ENCODE data around the gene HLA-DOA. TPM values are rescaled to one million over a fixed set of nuclear protein-coding genes. Genes with fewer than 3 reads are reported as not detected.

HLA-DOA gene
- 4.8 to 6.1 TPM (median 5.8 TPM) in 3 replicates for total RNA-seq

GRCh38 chr6:33008944-33009861 is at the start of gene HLA-DOA:
Gene HLA-DOA (minus strand): TSS chr6:33009591.
- DNase-seq (ENCODE audit: low spot score in 2 of 2, unreplicated experiment in 2 of 2) = no peak
- peaks cover 9% of the 10 kb centered on the region for H3K4me1 Mint-ChIP-seq
- TF ChIP-seq, protein P1, sequence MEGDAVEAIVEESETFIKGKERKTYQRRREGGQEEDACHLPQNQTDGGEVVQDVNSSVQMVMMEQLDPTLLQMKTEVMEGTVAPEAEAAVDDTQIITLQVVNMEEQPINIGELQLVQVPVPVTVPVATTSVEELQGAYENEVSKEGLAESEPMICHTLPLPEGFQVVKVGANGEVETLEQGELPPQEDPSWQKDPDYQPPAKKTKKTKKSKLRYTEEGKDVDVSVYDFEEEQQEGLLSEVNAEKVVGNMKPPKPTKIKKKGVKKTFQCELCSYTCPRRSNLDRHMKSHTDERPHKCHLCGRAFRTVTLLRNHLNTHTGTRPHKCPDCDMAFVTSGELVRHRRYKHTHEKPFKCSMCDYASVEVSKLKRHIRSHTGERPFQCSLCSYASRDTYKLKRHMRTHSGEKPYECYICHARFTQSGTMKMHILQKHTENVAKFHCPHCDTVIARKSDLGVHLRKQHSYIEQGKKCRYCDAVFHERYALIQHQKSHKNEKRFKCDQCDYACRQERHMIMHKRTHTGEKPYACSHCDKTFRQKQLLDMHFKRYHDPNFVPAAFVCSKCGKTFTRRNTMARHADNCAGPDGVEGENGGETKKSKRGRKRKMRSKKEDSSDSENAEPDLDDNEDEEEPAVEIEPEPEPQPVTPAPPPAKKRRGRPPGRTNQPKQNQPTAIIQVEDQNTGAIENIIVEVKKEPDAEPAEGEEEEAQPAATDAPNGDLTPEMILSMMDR (IDR thresholded peaks at IDR 0.05; ENCODE audit: unreplicated experiment) = no peak
- peaks cover 44% of the 10 kb centered on the region for H3K27me3 Mint-ChIP-seq (ENCODE audit: low read depth)
- H3K36me3 Mint-ChIP-seq = no peaks in the 10 kb centered on the region
- peak within 1 kb of the TSS; percentile 73 for H3K4me3 Mint-ChIP-seq
- H3K27ac Mint-ChIP-seq = no peak within 1 kb of the TSS
- no peaks in the 10 kb centered on the region for H3K9me3 Mint-ChIP-seq

GRCh38 chr6:33057222-33058150 is 48.1 kb upstream of the HLA-DOA start:
- H3K36me3 Mint-ChIP-seq = no peaks in the 10 kb centered on the region
- peaks cover 20% of the 10 kb centered on the region for H3K9me3 Mint-ChIP-seq
- H3K27ac Mint-ChIP-seq = no peak overlapping the region
- H3K4me1 Mint-ChIP-seq = no peaks in the 10 kb centered on the region
- peaks cover 41% of the 10 kb centered on the region for H3K27me3 Mint-ChIP-seq (ENCODE audit: low read depth)
- TF ChIP-seq, protein P1 (IDR thresholded peaks at IDR 0.05; ENCODE audit: unreplicated experiment) = no peak
- no peak overlapping the region for H3K4me3 Mint-ChIP-seq
- no peak for DNase-seq (ENCODE audit: low spot score in 2 of 2, unreplicated experiment in 2 of 2)

DNA sequence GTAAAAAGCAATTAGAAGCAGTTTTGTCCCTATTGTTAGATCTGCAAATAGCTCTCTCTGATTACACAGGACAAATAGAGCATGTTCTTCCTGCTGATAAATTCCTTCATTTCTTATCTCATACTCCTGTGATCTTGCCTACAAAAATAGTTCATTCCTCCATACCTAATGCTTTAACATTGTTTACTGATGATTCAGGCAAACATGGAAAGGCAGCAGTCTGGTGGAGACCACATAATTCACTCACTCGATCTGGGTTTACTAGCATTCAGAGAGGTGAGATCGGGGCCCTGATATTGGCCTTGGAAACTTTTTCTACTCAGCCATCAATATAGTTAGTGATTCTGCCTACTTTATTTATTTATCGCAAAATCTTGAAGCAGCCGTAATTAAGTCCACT is 43.8 kb upstream of the HLA-DOA start:
- Mint-ChIP-seq H3K4me3 (no peak overlapping the region), H3K4me1 (no peaks in the 10 kb centered on the region), H3K36me3 (no peaks in the 10 kb centered on the region), H3K27me3 (ENCODE audit: low read depth) (peaks cover 51% of the 10 kb centered on the region), H3K27ac (no peak overlapping the region), H3K9me3 (peaks cover 20% of the 10 kb centered on the region)
- no peak for DNase-seq (ENCODE audit: low spot score in 2 of 2, unreplicated experiment in 2 of 2)
- TF ChIP-seq, protein P1 (IDR thresholded peaks at IDR 0.05; ENCODE audit: unreplicated experiment) = no peak

DNA sequence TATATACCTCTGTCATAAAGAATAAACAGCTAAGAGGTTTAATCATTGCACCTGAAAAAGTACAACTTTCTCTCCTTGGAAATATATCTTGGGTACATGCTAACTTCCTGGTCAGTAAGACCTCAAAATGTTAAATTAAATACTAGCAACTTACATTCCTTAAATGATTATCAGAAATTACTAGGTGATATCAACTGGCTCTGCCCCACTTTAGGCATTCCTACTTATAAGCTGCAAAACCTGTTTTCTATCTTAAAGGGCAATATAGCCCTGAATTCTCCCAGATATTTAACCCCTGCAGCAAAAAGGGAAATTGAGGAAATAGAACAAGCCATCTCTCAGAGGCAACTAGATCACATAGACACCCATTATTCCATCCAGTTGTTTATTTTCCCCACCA is 43.2 kb upstream of the HLA-DOA start:
- DNase-seq (ENCODE audit: low spot score in 2 of 2, unreplicated experiment in 2 of 2) = no peak
- peaks cover 51% of the 10 kb centered on the region for H3K27me3 Mint-ChIP-seq (ENCODE audit: low read depth)

More for the DNA sequence above, 43.2 kb upstream of the HLA-DOA start:
- H3K9me3 Mint-ChIP-seq = peaks cover 20% of the 10 kb centered on the region
- TF ChIP-seq, protein P1 (IDR thresholded peaks at IDR 0.05; ENCODE audit: unreplicated experiment) = no peak
- H3K36me3 Mint-ChIP-seq = no peaks in the 10 kb centered on the region
- no peaks in the 10 kb centered on the region for H3K4me1 Mint-ChIP-seq
- no peak overlapping the region for H3K4me3 Mint-ChIP-seq
- H3K27ac Mint-ChIP-seq = no peak overlapping the region

Data from mesothelial cell of epicardium (in vitro differentiated cells).